Thyroid gland (tissue), 4 donors: Measurements from ENCODE around the gene FBXO38. TPM values are rescaled to one million over a fixed set of nuclear protein-coding genes. Genes with fewer than 3 reads are reported as not detected.

Source experiments
- DNase-seq, 2 donors: peaks; one replicate each; pipeline ENCODE4 v3.0.0-alpha.2; 2019
- H3K27ac ChIP-seq, 3 donors: fragments of 200-600 bp; sonication (generic); 1 replicate in 2 of 3; 2 replicates in 1 of 3; pipeline ENCODE4 v1.5.1; 2016 to 2019; ENCODE audit warnings: mild to moderate bottlenecking in 1 of 3, moderate library complexity in 1 of 3
- H3K27me3 ChIP-seq: fragments of 200-600 bp; sonication (generic); one replicate; pipeline ENCODE4 v1.5.1; 2019
- H3K36me3 ChIP-seq, 2 donors: fragments of 200-600 bp; sonication (generic); one replicate each; pipeline ENCODE4 v1.5.1; 2016 to 2019
- H3K4me1 ChIP-seq, 2 donors: fragments of 200-600 bp; sonication (generic); one replicate each; pipeline ENCODE4 v1.5.1; 2017 to 2019
- H3K4me3 ChIP-seq, 3 donors: fragments of 200-600 bp; sonication (generic); replicated peaks in 1 of 3; 1 replicate in 2 of 3; 2 replicates in 1 of 3; pipeline ENCODE4 v1.5.1; 2016; ENCODE audit warnings: mild to moderate bottlenecking in 1 of 3
- H3K9me3 ChIP-seq: fragments of 200-600 bp; sonication (generic); one replicate; pipeline ENCODE4 v1.5.1; 2017
- POLR2A ChIP-seq, 2 donors: fragments of 450-650 bp; IDR thresholded peaks; one replicate each; pipeline ENCODE4 v1.6.1; 2017; ENCODE audit warnings: antibody characterized with exemption in 2 of 2, mild to moderate bottlenecking in 2 of 2, moderate library complexity in 1 of 2
- WGBS, 2 donors: methylation state at CpG; one replicate each; pipeline ENCODE4 v1.1.5; 2017; 5-methylcytosine and 5-hydroxymethylcytosine counted together
- intact Hi-C: fragments of 100-400 bp; cut with DNase I; formaldehyde crosslinking; loops from one replicate; pipeline ENCODE4 v1.15.1; 2023
- total RNA-seq, 4 donors: library from RNA; depleted of rRNA; stranded (reverse); fragments of >200 nt; gene quantifications; one replicate each; pipeline ENCODE4 v1.2.3, GENCODE V29; 2016
- TF ChIP-seq, protein P1 (sequence below), 6 experiments: fragments of 200-600 bp in 3 of 6; fragments of 450-650 bp in 3 of 6; sonication (generic) in 3 of 6; IDR thresholded peaks; one replicate each; pipeline ENCODE4 v1.5.1; 2016 to 2019; ENCODE audit warnings: antibody characterized with exemption in 6 of 6, mild to moderate bottlenecking in 2 of 6, inconsistent platforms in 1 of 6, moderate library complexity in 1 of 6

Gene FBXO38
- total RNA-seq, 4 donors from 2014 or later: 49.6 to 86.4 (median 64.1) TPM

DNA sequence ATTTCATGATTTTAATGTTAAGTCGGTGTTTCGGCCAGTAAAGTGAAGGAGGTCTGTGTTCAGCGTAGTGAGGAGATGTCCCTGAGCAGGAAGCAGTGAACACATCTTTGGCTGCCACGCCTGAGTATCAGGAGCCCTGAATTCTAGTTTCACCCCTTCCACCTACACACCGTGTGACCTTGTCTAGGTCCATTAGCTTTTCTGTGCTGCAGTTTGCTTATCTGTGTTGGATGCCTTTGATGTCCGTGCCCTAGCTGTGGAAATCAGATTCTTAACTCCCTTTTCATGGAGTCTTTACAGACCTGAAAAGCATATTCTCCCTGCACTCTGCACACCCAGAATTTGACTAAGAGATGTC, 601 bp downstream of the FBXO38 start:
- no peaks in the 10 kb centered on the region for H3K9me3 ChIP-seq
- TF ChIP-seq POLR2A (IDR thresholded peaks at IDR 0.05): no peak
- TF ChIP-seq, protein P1, sequence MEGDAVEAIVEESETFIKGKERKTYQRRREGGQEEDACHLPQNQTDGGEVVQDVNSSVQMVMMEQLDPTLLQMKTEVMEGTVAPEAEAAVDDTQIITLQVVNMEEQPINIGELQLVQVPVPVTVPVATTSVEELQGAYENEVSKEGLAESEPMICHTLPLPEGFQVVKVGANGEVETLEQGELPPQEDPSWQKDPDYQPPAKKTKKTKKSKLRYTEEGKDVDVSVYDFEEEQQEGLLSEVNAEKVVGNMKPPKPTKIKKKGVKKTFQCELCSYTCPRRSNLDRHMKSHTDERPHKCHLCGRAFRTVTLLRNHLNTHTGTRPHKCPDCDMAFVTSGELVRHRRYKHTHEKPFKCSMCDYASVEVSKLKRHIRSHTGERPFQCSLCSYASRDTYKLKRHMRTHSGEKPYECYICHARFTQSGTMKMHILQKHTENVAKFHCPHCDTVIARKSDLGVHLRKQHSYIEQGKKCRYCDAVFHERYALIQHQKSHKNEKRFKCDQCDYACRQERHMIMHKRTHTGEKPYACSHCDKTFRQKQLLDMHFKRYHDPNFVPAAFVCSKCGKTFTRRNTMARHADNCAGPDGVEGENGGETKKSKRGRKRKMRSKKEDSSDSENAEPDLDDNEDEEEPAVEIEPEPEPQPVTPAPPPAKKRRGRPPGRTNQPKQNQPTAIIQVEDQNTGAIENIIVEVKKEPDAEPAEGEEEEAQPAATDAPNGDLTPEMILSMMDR (IDR thresholded peaks at IDR 0.05): no peak
- H3K27ac ChIP-seq: peak overlapping the region; percentile 48 to 81 (median 80)
- no peaks in the 10 kb centered on the region for H3K27me3 ChIP-seq
- 0 to 3% methylated on average over 6 of the region's 6 CpGs for WGBS, 2 donors
- intact Hi-C loops: no loop called here
- peaks cover 17 to 18% of the 10 kb centered on the region in 2 donors for H3K4me1 ChIP-seq
- H3K36me3 ChIP-seq: no peaks in the 10 kb centered on the region
- peak overlapping the region; percentile 17 to 77 (median 54) for H3K4me3 ChIP-seq
- DNase-seq: no peak

DNA sequence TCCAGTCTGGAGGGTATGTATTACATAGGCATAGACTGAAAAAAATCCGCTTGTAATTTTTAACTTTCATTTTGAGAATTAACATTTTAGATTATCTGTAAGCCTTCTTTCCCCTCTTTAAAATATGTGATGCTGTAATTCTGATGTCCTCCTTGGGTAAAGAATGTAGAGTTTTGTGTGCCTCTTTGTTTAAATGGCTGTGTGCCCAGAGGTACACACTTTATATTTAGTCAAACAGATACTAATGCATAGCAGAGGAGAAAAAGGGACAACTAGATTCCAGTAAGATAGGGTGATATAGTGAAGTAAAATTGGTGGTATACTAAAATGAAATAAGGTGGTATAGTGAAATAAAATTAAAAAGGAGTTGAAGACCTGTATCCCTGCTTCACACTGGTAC, 1.3 kb downstream of the FBXO38 start:
- H3K27me3 ChIP-seq: no peaks in the 10 kb centered on the region
- H3K4me3 ChIP-seq: no peak overlapping the region
- no peak for DNase-seq
- intact Hi-C loops: no loop called here
- H3K27ac ChIP-seq: peak overlapping the region in 1 of 3 donors; percentile 80
- no peak for TF ChIP-seq POLR2A (IDR thresholded peaks at IDR 0.05)
- TF ChIP-seq, protein P1 (IDR thresholded peaks at IDR 0.05): no peak
- WGBS, 2 donors: 91 to 94% methylated on average over 1 of the region's 1 CpG
- no peaks in the 10 kb centered on the region for H3K9me3 ChIP-seq
- H3K4me1 ChIP-seq: peaks cover 17 to 18% of the 10 kb centered on the region in 2 donors
- no peaks in the 10 kb centered on the region for H3K36me3 ChIP-seq

DNA sequence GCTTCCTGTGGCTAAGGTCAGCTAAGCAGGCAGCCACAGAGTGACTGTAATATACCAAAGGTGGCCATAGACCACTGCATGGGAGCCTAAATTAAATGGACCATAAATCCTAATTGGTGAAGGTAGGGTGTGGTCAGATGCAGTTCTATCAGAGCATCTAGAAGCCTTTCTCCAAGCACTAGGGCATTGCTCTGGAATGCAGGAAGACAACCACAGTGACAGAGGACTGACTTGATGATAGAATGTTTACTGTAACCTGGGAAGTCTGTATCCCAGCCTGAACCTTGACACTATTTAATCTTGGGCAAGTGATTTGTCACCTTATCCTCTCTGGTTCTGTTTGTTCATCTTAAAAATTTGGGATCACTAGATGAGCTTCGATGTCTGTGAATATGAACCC, 2.3 kb downstream of the FBXO38 start:
- no peak overlapping the region for H3K4me3 ChIP-seq
- DNase-seq: no peak
- WGBS, 2 donors: 90 to 94% methylated on average over 1 of the region's 1 CpG
- H3K36me3 ChIP-seq: no peaks in the 10 kb centered on the region
- peaks cover 17 to 18% of the 10 kb centered on the region in 2 donors for H3K4me1 ChIP-seq
- TF ChIP-seq, protein P1 (IDR thresholded peaks at IDR 0.05): no peak
- no peak for TF ChIP-seq POLR2A (IDR thresholded peaks at IDR 0.05)
- H3K27ac ChIP-seq: no peak overlapping the region
- intact Hi-C loops: no loop called here
- no peaks in the 10 kb centered on the region for H3K9me3 ChIP-seq
- no peaks in the 10 kb centered on the region for H3K27me3 ChIP-seq

DNA sequence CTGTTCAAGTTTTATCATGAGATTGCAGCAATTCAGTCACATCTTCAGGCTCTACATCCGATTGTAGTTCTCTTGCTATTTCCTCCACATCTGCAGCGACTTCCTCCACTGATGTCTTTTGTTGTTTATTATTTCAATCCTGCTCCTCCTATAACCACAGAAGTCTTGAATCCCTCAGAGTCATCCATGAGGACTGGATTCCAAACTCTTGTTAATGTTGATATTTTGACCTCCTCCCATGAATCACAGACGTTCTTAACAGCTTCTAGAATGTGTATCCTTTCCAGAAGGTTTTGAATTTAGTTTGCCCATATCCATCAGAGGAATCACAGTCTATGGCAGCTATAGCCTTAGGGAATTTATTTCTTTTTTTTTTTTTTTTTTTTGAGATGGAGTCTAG, 3.6 kb downstream of the FBXO38 start:
- H3K4me3 ChIP-seq: no peak overlapping the region
- H3K36me3 ChIP-seq: no peaks in the 10 kb centered on the region
- DNase-seq: no peak
- H3K4me1 ChIP-seq: peaks cover 17 to 18% of the 10 kb centered on the region in 2 donors
- no peaks in the 10 kb centered on the region for H3K9me3 ChIP-seq
- no peak overlapping the region for H3K27ac ChIP-seq
- intact Hi-C loops: no loop called here
- TF ChIP-seq POLR2A (IDR thresholded peaks at IDR 0.05): no peak
- TF ChIP-seq, protein P1 (IDR thresholded peaks at IDR 0.05): no peak
- no peaks in the 10 kb centered on the region for H3K27me3 ChIP-seq
- WGBS, 2 donors: 76 to 83% methylated on average over 3 of the region's 3 CpGs

DNA sequence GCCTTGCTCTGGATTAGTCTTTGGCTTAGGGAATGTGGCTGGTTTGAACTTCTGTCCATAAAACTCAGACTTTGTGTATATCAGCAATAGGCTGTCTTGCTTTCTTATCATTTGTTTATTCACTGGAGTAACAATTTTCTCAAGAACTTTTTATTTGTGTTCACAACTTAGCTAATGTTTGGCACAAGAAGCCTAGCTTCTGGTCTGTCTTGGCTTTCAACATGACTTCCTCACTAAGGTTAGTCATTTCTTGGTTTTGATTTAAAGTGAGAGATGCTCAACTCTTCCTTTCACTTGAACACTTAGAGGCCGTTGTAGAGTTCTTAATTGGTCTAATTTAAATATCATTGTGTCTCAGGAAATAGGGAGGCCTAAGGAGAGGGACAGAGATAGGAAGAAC, 4.9 kb downstream of the FBXO38 start:
- TF ChIP-seq, protein P1 (IDR thresholded peaks at IDR 0.05): no peak
- TF ChIP-seq POLR2A (IDR thresholded peaks at IDR 0.05): no peak
- H3K4me1 ChIP-seq: peaks cover 12 to 17% of the 10 kb centered on the region in 2 donors
- no peak for DNase-seq
- H3K27me3 ChIP-seq: no peaks in the 10 kb centered on the region
- H3K9me3 ChIP-seq: no peaks in the 10 kb centered on the region
- no peak overlapping the region for H3K4me3 ChIP-seq
- no peak overlapping the region for H3K27ac ChIP-seq
- no peaks in the 10 kb centered on the region for H3K36me3 ChIP-seq
- WGBS, 2 donors: 69 to 79% methylated on average over 1 of the region's 1 CpG
- intact Hi-C loops: no loop called here
